GM12878 (cell line): ENCODE data around the gene BRAF. TPM values are rescaled to one million over a fixed set of nuclear protein-coding genes. Genes with fewer than 3 reads are reported as not detected.

ENCODE experiments used
- ATAC-seq: fragments of 200-7000 bp; cut with Tn5 transposase; 3 replicates; pipeline ENCODE4 v1.9.1; 2020; ENCODE audit warnings: mild to moderate bottlenecking, moderate library complexity
- BruUV-seq: library from RNA; stranded (reverse); fragments of 400-500 nt; replicated peaks from 2 replicates; lab custom pipeline; 2021; lab: Mats Ljungman, UMichigan
- CTCF ChIA-PET: fragments of 300-600 bp; sonication (Branson Sonifier 250); formaldehyde crosslinking; extraction: SDS; loops from one replicate; lab custom pipeline; 2021; ENCODE audit warnings: inconsistent platforms; lab: Yijun Ruan, JAX
- POLR2A ChIA-PET: fragments of 350-600 bp; formaldehyde crosslinking; extraction: SDS; loops from one replicate; lab custom pipeline; 2021; ENCODE audit warnings: inconsistent platforms; lab: Charles Lee
- RAD21 ChIA-PET: fragments of 300-600 bp; sonication (Branson Sonifier 250); formaldehyde crosslinking; loops from one replicate; lab custom pipeline; 2023; ENCODE audit warnings: antibody characterized with exemption; ENCODE audit not compliant: unreplicated experiment; lab: Charles Lee
- SMC1A ChIA-PET: fragments of 300-600 bp; sonication (Branson Sonifier 250); formaldehyde crosslinking; loops from one replicate; lab custom pipeline; 2023; ENCODE audit not compliant: unreplicated experiment, uncharacterized antibody; lab: Charles Lee
- DNase-seq: peaks from one replicate; pipeline ENCODE4 v3.0.0-alpha.2; 2011; ENCODE audit warnings: low read depth, low spot score
- FAIRE-seq: peaks from 3 replicates; lab custom pipeline; 2011; peaks lifted over from hg19 to GRCh38; lab: Jason Lieb, UNC
- H2AFZ ChIP-seq: 2 replicates; pipeline ENCODE4 v1.6.0; 2011; ENCODE audit warnings: low read depth, low read length, control low read depth; ENCODE audit not compliant: control insufficient read depth
- H3K27ac ChIP-seq: 2 replicates; pipeline ENCODE4 v1.5.1; 2011; ENCODE audit warnings: control low read depth; ENCODE audit not compliant: control insufficient read depth, insufficient read depth
- H3K27me3 ChIP-seq, 2 experiments: replicated peaks in 1 of 2; 2 replicates each; pipeline versions ENCODE4 v1.6.0 to v1.6.1; 2011; ENCODE audit warnings: low read length in 1 of 2; ENCODE audit not compliant: control insufficient read depth in 2 of 2, insufficient read depth in 2 of 2
- H3K36me3 ChIP-seq, 2 experiments: 2 replicates each; pipeline ENCODE4 v1.5.1; 2011; ENCODE audit warnings: low read length in 1 of 2; ENCODE audit not compliant: control insufficient read depth in 2 of 2, insufficient read depth in 2 of 2
- H3K4me1 ChIP-seq: 2 replicates; pipeline ENCODE4 v1.6.1; 2011; ENCODE audit warnings: mild to moderate bottlenecking, low read length, moderate library complexity, mixed read lengths; ENCODE audit not compliant: control insufficient read depth, insufficient read depth
- H3K4me2 ChIP-seq: 2 replicates; pipeline ENCODE4 v1.6.0; 2011; ENCODE audit warnings: control low read depth; ENCODE audit not compliant: control insufficient read depth, insufficient read depth
- H3K4me3 ChIP-seq: fragments of 200-600 bp; sonication (generic); 2 replicates; pipeline ENCODE4 v1.5.1; 2016
- H3K79me2 ChIP-seq: 2 replicates; pipeline ENCODE4 v1.6.0; 2011; ENCODE audit warnings: low read length; ENCODE audit not compliant: control insufficient read depth, insufficient read depth
- H3K9ac ChIP-seq: 2 replicates; pipeline ENCODE4 v1.8.0; 2011; ENCODE audit warnings: low read length, control low read depth, mixed read lengths; ENCODE audit not compliant: control insufficient read depth, insufficient read depth
- H3K9me3 ChIP-seq: replicated peaks from 3 replicates; pipeline ENCODE4 v1.5.1; 2011; ENCODE audit warnings: mild to moderate bottlenecking, low read length; ENCODE audit not compliant: control insufficient read depth, insufficient read depth
- H4K20me1 ChIP-seq: 2 replicates; pipeline ENCODE4 v1.6.0; 2011; ENCODE audit not compliant: control insufficient read depth, insufficient read depth
- BCL11A ChIP-seq: IDR thresholded peaks from 2 replicates; pipeline ENCODE4 v1.6.1; 2011; ENCODE audit warnings: low read depth, low read length
- BRCA1 ChIP-seq: IDR thresholded peaks from 2 replicates; pipeline ENCODE4 v1.6.1; 2011; ENCODE audit warnings: low read depth, low read length, improper control_type of control experiment
- MEF2A ChIP-seq: IDR thresholded peaks from 2 replicates; pipeline ENCODE4 v1.6.1; 2011; ENCODE audit warnings: low read depth, mild to moderate bottlenecking, low read length, moderate library complexity; ENCODE audit not compliant: insufficient read depth
- MEF2B ChIP-seq: fragments of 450-650 bp; IDR thresholded peaks from 2 replicates; pipeline ENCODE4 v1.6.1; 2018; ENCODE audit warnings: mild to moderate bottlenecking, moderate library complexity; ENCODE audit not compliant: partially characterized antibody, poor library complexity, severe bottlenecking
- PAX8 ChIP-seq: fragments of 450-650 bp; IDR thresholded peaks from 2 replicates; pipeline ENCODE4 v1.6.1; 2017; ENCODE audit warnings: mild to moderate bottlenecking, moderate library complexity
- SMC3 ChIP-seq: IDR thresholded peaks from 2 replicates; pipeline ENCODE4 v1.6.1; 2011; ENCODE audit warnings: low read length, improper control_type of control experiment, borderline replicate concordance
- SUPT20H ChIP-seq: IDR thresholded peaks from 2 replicates; pipeline ENCODE4 v1.6.1; 2011; ENCODE audit warnings: low read depth, mild to moderate bottlenecking, low read length, moderate library complexity, borderline replicate concordance; ENCODE audit not compliant: control insufficient read depth
- TBL1XR1 ChIP-seq: IDR thresholded peaks from 2 replicates; pipeline ENCODE4 v1.6.1; 2012; ENCODE audit warnings: low read depth, low read length, improper control_type of control experiment
- ZSCAN29 ChIP-seq: fragments of 450-650 bp; IDR thresholded peaks from 2 replicates; pipeline ENCODE4 v1.6.1; 2017; ENCODE audit warnings: mild to moderate bottlenecking, moderate library complexity
- WGBS: methylation state at CpG from one replicate; pipeline ENCODE4 v1.1.6; 2016; ENCODE audit warnings: low lambda C conversion rate; ENCODE audit not compliant: insufficient replicate concordance, insufficient coverage; ENCODE audit errors: missing lambda C conversion rate; 5-methylcytosine and 5-hydroxymethylcytosine counted together
- in situ Hi-C: fragments of 300-500 bp; cut with MboI; formaldehyde crosslinking; loops from 9 replicates; pipeline ENCODE4 v1.14.3; 2018; ENCODE audit warnings: mixed read lengths
- intact Hi-C: fragments of 100-400 bp; cut with micrococcal nuclease; formaldehyde crosslinking; loops from one replicate; pipeline ENCODE4 v1.14.2; 2022; ENCODE audit not compliant: unreplicated experiment
- polyA plus RNA-seq, 11 experiments: library from polyadenylated mRNA; depleted of rRNA in 4 of 11; unstranded in 6 of 11; stranded (reverse) in 5 of 11; fragments of >200 nt; fragmentation: Nextera tagmentation in 4 of 11; fragmentation: Illumina TruSeq in 1 of 11; extraction: Ambion mirVana in 4 of 11; extraction: Trizol in 1 of 11; gene quantifications; 1 replicate in 1 of 11; 2 replicates in 10 of 11; pipeline versions ENCODE4 v1.2.1 to v1.2.3, GENCODE V29; 2011 to 2016; ENCODE audit warnings: inconsistent platforms in 2 of 11, missing spikeins in 2 of 11, low read depth in 1 of 11
- total RNA-seq, 4 experiments: library from RNA; depleted of rRNA in 3 of 4; stranded (reverse); fragments of >200 nt in 3 of 4; fragmentation: Illumina TruSeq in 1 of 4; extraction: Trizol in 1 of 4; gene quantifications; 2 replicates each; pipeline versions ENCODE4 v1.2.1 to v1.2.3, GENCODE V29; 2013 to 2021
- TF ChIP-seq, protein P1 (sequence below): fragments of 450-650 bp; IDR thresholded peaks from 2 replicates; pipeline ENCODE4 v1.6.1; 2017; ENCODE audit warnings: borderline replicate concordance

BRAF gene
- total and polyA plus RNA-seq, 10 of the 15 experiments (the other 5 are each of a cell fraction or from before 2014, with no cell fraction given), result 2.6 to 31.0 (median 10.6) TPM

DNA sequence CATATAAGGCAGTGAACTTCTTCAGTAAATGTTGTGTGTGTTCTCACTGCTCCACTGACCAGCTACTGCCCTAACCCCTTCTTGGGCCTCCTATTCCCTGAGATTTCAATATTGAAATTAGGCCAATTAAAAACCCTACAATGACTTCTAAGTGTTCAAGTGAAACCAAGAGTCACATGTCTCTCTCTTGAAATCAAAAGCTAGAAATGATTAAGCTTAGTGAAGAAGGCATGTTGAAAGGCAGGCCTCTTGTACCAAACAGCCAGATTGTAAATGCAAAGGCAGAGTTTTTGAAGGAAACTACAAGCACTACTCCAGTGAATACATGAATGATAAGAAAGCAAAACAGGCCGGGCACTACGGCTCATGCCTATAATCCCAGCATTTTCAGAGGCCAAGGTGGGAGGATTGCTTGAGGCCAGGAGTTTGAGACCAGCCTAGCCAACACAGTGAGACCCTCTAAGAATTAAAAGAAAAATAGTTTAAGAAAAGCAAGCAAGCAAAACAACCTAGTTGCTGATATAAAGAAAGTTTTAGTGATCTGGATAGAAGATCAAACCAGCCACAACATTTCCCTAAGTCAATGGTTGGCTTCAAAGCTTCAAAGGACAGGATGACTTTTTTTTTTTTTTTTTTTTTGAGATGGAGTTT, 22.3 kb downstream of the BRAF start (continued):
- TF ChIP-seq SUPT20H (no peak), MEF2A (no peak), BCL11A (peak; percentile 54; the same call in 1 of the 2 replicates), SMC3 (no peak), PAX8 (no peak), ZSCAN29 (no peak), TBL1XR1 (no peak)
- TF ChIP-seq, protein P1, sequence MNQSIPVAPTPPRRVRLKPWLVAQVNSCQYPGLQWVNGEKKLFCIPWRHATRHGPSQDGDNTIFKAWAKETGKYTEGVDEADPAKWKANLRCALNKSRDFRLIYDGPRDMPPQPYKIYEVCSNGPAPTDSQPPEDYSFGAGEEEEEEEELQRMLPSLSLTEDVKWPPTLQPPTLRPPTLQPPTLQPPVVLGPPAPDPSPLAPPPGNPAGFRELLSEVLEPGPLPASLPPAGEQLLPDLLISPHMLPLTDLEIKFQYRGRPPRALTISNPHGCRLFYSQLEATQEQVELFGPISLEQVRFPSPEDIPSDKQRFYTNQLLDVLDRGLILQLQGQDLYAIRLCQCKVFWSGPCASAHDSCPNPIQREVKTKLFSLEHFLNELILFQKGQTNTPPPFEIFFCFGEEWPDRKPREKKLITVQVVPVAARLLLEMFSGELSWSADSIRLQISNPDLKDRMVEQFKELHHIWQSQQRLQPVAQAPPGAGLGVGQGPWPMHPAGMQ, result no peak

DNA sequence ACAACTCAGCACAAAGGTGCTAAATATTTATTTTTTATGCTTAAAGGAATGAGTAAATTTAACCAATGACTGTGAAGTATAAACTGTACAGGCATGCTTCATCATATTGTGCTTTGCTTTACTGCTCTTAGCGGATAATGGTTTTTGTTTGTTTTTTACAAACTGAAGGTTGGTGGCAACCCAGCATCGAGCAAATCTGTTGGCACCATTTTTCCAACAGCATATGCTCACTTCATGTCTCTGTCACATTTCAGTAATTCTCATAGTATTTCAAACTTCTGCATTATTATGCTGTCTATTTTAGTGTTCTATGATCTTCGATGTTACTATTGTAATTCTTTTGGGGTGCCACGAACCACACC, 22.8 kb downstream of the BRAF start:
- ChIA-PET POLR2A (interaction anchor here (0.8 to 2.4 kb wide), 2 partner anchors 20 to 29 kb away, joined by 3 to 8 read pairs; no protein-coding TSS in a partner anchor), RAD21 (interaction anchor here (0.9 to 2.2 kb wide), 6 partner anchors 12 to 226 kb away, joined by 3 to 8 read pairs (median 5); partner anchors contain the start of gene BRAF), CTCF (interaction anchor here (1.0 to 1.9 kb wide), 4 partner anchors 21 to 109 kb away, joined by 3 to 6 read pairs (median 4); no protein-coding TSS in a partner anchor), SMC1A (interaction anchor here (0.9 to 3.1 kb wide), 11 partner anchors 13 to 112 kb away, joined by 3 to 12 read pairs (median 4); no protein-coding TSS in a partner anchor)
- Histone ChIP-seq H3K36me3 (no peaks in the 10 kb centered on the region), H3K4me1 (peaks cover 8% of the 10 kb centered on the region; the same call in 1 of the 2 replicates), H3K79me2 (peaks cover 24% of the 10 kb centered on the region), H3K27ac (no peak overlapping the region), H4K20me1 (no peaks in the 10 kb centered on the region), H3K9me3 (peaks cover 7% of the 10 kb centered on the region), H2AFZ (no peak overlapping the region), H3K9ac (no peak overlapping the region), H3K27me3 (no peaks in the 10 kb centered on the region), H3K4me3 (no peak overlapping the region), H3K4me2 (0 out of 2 replicates have a peak overlapping the region, but pooled peaks have one; percentile 0)
- in situ Hi-C loops, result loop anchor here (25.0 kb wide), 1 partner anchor 1540 kb away; the partner anchor contains the start of gene LUC7L2
- no TSS peak for BruUV-seq
- 58% methylated on average over 4 of the region's 4 CpGs for WGBS
- FAIRE-seq (no peak), DNase-seq (no peak), ATAC-seq (no peak)
- TF ChIP-seq BRCA1 (no peak), MEF2B (peak; percentile 14)
- intact Hi-C loops, result loop anchor here (1.0 kb wide), 1 partner anchor 18 kb away; no protein-coding TSS in a partner anchor
